ENCODE data around the gene HPS4.

Gene HPS4

GRCh38 chr22:26452236-26453016 is 31.2 kb downstream of the HPS4 start:
- Histone ChIP-seq H3K4me3 (ENCODE audit: low read depth, low read length) (no peak overlapping the region), H3K36me3 (ENCODE audit: control insufficient read depth, insufficient read depth, low read length) (peaks cover 50% of the 10 kb centered on the region), H3K27me3 (ENCODE audit: control insufficient read depth, insufficient read depth, low read length) (no peaks in the 10 kb centered on the region)

DNA sequence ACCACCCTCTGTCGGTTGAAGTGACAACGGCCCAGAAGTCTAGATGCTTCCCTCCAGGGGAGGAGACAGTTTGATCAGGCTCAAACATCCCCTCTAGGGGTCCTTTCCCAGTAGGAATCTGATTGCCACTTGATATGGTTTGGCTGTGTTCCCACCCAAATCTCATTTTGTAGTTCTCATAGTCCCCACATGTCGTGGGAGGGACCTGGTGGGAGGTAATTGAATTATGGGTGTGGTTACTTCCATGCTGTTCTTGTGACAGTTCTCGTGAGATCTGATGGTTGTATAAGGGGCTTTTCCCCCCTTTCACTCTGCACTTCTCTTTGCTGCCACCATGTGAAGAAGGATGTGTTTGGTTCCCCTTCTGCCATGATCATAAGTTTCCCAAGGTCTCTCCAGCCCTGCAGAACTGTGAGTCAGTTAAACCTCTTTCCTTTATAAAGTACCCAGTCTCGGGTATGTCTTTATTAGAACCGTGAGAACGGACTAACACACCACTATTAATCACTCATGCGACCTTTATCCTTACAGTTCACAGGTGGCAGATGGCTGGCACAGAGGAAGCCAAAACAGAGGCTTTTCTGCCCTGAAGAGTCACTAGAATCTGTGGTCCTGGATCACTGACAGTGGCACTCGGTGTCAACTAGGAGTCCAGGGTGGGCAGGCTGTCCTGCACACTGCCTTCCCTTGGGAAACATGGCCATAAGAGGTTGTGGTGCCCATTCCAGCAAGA is 33.0 kb downstream of the HPS4 start:
- Histone ChIP-seq H3K4me3 (ENCODE audit: low read depth, low read length) (no peak overlapping the region), H3K9me3 (ENCODE audit: control insufficient read depth, insufficient read depth, low read length) (no peaks in the 10 kb centered on the region), H3K27me3 (ENCODE audit: control insufficient read depth, insufficient read depth, low read length) (no peaks in the 10 kb centered on the region), H3K27ac (ENCODE audit: low read depth, low read length) (no peak overlapping the region), H3K36me3 (ENCODE audit: control insufficient read depth, insufficient read depth, low read length) (peaks cover 39% of the 10 kb centered on the region), H3K4me1 (ENCODE audit: control insufficient read depth, insufficient read depth, low read length) (no peaks in the 10 kb centered on the region), H3K9ac (ENCODE audit: low read depth, low read length) (no peak overlapping the region)

More at GRCh38 chr22:26452236-26453016, 31.2 kb downstream of the HPS4 start:
- no peaks in the 10 kb centered on the region for H3K4me1 ChIP-seq (ENCODE audit: control insufficient read depth, insufficient read depth, low read length)
- no peak overlapping the region for H3K9ac ChIP-seq (ENCODE audit: low read depth, low read length)
- H3K9me3 ChIP-seq (ENCODE audit: control insufficient read depth, insufficient read depth, low read length) = no peaks in the 10 kb centered on the region
- H3K27ac ChIP-seq (ENCODE audit: low read depth, low read length) = no peak overlapping the region

DNA sequence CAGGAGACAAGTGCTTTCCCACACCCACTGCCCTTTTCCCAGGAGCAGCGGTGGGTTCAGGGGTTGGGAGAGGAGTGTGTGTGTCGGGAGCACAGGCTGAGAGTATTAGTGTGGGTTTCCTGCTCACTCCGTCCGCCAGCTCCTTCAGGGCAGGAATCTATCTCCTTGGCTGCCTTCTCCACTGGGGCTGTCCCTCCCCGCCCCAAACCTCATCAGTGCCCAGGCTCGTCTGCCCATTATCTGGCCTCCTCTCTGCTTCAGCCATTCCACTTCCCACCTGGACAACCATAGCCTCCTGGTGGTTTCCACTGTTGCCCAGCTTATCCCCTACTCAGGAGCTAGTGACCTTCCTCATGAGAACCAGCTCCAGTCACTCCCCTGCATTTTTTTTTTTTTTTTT is 34.6 kb downstream of the HPS4 start:
- H3K9ac ChIP-seq (ENCODE audit: low read depth, low read length) = no peak overlapping the region
- no peak overlapping the region for H3K4me3 ChIP-seq (ENCODE audit: low read depth, low read length)
- H3K9me3 ChIP-seq (ENCODE audit: control insufficient read depth, insufficient read depth, low read length) = no peaks in the 10 kb centered on the region
- no peaks in the 10 kb centered on the region for H3K27me3 ChIP-seq (ENCODE audit: control insufficient read depth, insufficient read depth, low read length)
- no peaks in the 10 kb centered on the region for H3K4me1 ChIP-seq (ENCODE audit: control insufficient read depth, insufficient read depth, low read length)
- H3K27ac ChIP-seq (ENCODE audit: low read depth, low read length) = no peak overlapping the region
- peaks cover 36% of the 10 kb centered on the region for H3K36me3 ChIP-seq (ENCODE audit: control insufficient read depth, insufficient read depth, low read length)

GRCh38 chr22:26448334-26448733 is 35.2 kb downstream of the HPS4 start:
- Histone ChIP-seq H3K4me1 (ENCODE audit: control insufficient read depth, insufficient read depth, low read length) (no peaks in the 10 kb centered on the region), H3K27me3 (ENCODE audit: control insufficient read depth, insufficient read depth, low read length) (no peaks in the 10 kb centered on the region), H3K36me3 (ENCODE audit: control insufficient read depth, insufficient read depth, low read length) (peaks cover 30% of the 10 kb centered on the region), H3K4me3 (ENCODE audit: low read depth, low read length) (no peak overlapping the region), H3K9me3 (ENCODE audit: control insufficient read depth, insufficient read depth, low read length) (no peaks in the 10 kb centered on the region), H3K9ac (ENCODE audit: low read depth, low read length) (no peak overlapping the region), H3K27ac (ENCODE audit: low read depth, low read length) (no peak overlapping the region)

GRCh38 chr22:26447584-26448329 is 35.8 kb downstream of the HPS4 start:
- Histone ChIP-seq H3K9me3 (ENCODE audit: control insufficient read depth, insufficient read depth, low read length) (no peaks in the 10 kb centered on the region), H3K27me3 (ENCODE audit: control insufficient read depth, insufficient read depth, low read length) (no peaks in the 10 kb centered on the region), H3K27ac (ENCODE audit: low read depth, low read length) (no peak overlapping the region), H3K9ac (ENCODE audit: low read depth, low read length) (no peak overlapping the region), H3K36me3 (ENCODE audit: control insufficient read depth, insufficient read depth, low read length) (peaks cover 26% of the 10 kb centered on the region), H3K4me3 (ENCODE audit: low read depth, low read length) (no peak overlapping the region), H3K4me1 (ENCODE audit: control insufficient read depth, insufficient read depth, low read length) (no peaks in the 10 kb centered on the region)

GRCh38 chr22:26446808-26447515 is 36.6 kb downstream of the HPS4 start:
- Histone ChIP-seq H3K9ac (ENCODE audit: low read depth, low read length) (no peak overlapping the region), H3K27ac (ENCODE audit: low read depth, low read length) (no peak overlapping the region), H3K9me3 (ENCODE audit: control insufficient read depth, insufficient read depth, low read length) (no peaks in the 10 kb centered on the region), H3K4me3 (ENCODE audit: low read depth, low read length) (no peak overlapping the region), H3K36me3 (ENCODE audit: control insufficient read depth, insufficient read depth, low read length) (peaks cover 22% of the 10 kb centered on the region), H3K27me3 (ENCODE audit: control insufficient read depth, insufficient read depth, low read length) (no peaks in the 10 kb centered on the region), H3K4me1 (ENCODE audit: control insufficient read depth, insufficient read depth, low read length) (no peaks in the 10 kb centered on the region)

- no peak overlapping the region for H3K9ac ChIP-seq (ENCODE audit: low read depth, low read length)
- peaks cover 14% of the 10 kb centered on the region for H3K36me3 ChIP-seq (ENCODE audit: control insufficient read depth, insufficient read depth, low read length)
- H3K4me3 ChIP-seq (ENCODE audit: low read depth, low read length) = no peak overlapping the region
- no peaks in the 10 kb centered on the region for H3K27me3 ChIP-seq (ENCODE audit: control insufficient read depth, insufficient read depth, low read length)
- no peak overlapping the region for H3K27ac ChIP-seq (ENCODE audit: low read depth, low read length)
- no peaks in the 10 kb centered on the region for H3K4me1 ChIP-seq (ENCODE audit: control insufficient read depth, insufficient read depth, low read length)
- H3K9me3 ChIP-seq (ENCODE audit: control insufficient read depth, insufficient read depth, low read length) = no peaks in the 10 kb centered on the region
These were observed 37.9 kb downstream of the HPS4 start for GRCh38 chr22:26445577-26446275.

DNA sequence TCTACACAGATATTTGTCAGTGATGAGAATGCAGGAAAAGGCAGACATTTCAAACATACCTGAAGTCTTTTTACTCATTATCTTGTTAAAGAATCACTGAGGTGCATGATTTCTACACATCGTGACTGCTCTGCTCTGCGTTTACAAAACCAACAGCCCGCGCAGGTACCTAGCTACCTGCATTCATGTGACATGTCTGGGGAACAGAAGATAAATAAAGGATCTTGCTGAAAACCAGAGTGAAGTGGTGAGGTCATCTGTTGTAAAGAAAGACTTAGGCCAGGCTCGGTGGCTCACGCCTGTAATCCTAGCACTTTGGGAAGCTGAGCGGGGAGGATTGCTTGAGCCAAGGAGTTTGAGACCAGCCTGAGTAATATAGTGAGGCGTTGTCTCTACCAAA is 38.8 kb downstream of the HPS4 start:
- Histone ChIP-seq H3K36me3 (ENCODE audit: control insufficient read depth, insufficient read depth, low read length) (peaks cover 6% of the 10 kb centered on the region; the same call in 1 of the 2 replicates), H3K27me3 (ENCODE audit: control insufficient read depth, insufficient read depth, low read length) (no peaks in the 10 kb centered on the region), H3K9me3 (ENCODE audit: control insufficient read depth, insufficient read depth, low read length) (no peaks in the 10 kb centered on the region), H3K4me3 (ENCODE audit: low read depth, low read length) (no peak overlapping the region), H3K4me1 (ENCODE audit: control insufficient read depth, insufficient read depth, low read length) (no peaks in the 10 kb centered on the region), H3K27ac (ENCODE audit: low read depth, low read length) (no peak overlapping the region), H3K9ac (ENCODE audit: low read depth, low read length) (no peak overlapping the region)

- H3K27ac ChIP-seq (ENCODE audit: low read depth, low read length) = no peak overlapping the region
- H3K27me3 ChIP-seq (ENCODE audit: control insufficient read depth, insufficient read depth, low read length) = no peaks in the 10 kb centered on the region
- no peaks in the 10 kb centered on the region for H3K9me3 ChIP-seq (ENCODE audit: control insufficient read depth, insufficient read depth, low read length)
- H3K4me1 ChIP-seq (ENCODE audit: control insufficient read depth, insufficient read depth, low read length) = no peaks in the 10 kb centered on the region
- H3K36me3 ChIP-seq (ENCODE audit: control insufficient read depth, insufficient read depth, low read length) = peaks cover 3% of the 10 kb centered on the region; the same call in 1 of the 2 replicates
- H3K4me3 ChIP-seq (ENCODE audit: low read depth, low read length) = no peak overlapping the region
- no peak overlapping the region for H3K9ac ChIP-seq (ENCODE audit: low read depth, low read length)
These were observed 39.5 kb downstream of the HPS4 start for GRCh38 chr22:26443901-26444690.
